ENCODE measurements around the gene MAPK8IP1.

MAPK8IP1 gene

GRCh38 chr11:45860764-45861510 is 24.5 kb upstream of the MAPK8IP1 start:
- no peak for DNase-seq

- no peak for DNase-seq
Observed at GRCh38 chr11:45864041-45864440, 21.4 kb upstream of the MAPK8IP1 start.

- no peak for DNase-seq
Observed at GRCh38 chr11:45869551-45869950, 15.9 kb upstream of the MAPK8IP1 start.

GRCh38 chr11:45870706-45871105 is 14.7 kb upstream of the MAPK8IP1 start:
- DNase-seq = no peak

DNA sequence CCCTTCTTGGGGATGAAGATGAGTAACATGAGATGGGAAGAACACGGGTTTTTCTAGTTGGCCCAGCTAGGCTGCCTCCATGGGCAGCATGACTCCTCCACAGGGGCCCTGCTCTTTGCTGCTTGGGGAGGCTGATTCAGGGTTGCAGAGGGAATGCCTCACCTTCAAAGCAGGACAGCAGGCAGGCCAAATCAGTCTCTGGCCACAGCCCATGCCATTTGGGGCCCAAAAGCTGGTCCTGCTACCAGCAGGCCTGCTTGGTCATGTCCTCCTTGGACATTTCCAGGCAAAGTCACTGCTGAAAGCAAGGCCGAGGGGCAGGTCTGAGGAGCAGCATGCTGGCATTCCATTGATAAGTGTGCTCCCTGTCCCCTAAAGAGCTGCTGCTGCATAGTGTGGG is 13.8 kb upstream of the MAPK8IP1 start:
- no peak for DNase-seq

DNA sequence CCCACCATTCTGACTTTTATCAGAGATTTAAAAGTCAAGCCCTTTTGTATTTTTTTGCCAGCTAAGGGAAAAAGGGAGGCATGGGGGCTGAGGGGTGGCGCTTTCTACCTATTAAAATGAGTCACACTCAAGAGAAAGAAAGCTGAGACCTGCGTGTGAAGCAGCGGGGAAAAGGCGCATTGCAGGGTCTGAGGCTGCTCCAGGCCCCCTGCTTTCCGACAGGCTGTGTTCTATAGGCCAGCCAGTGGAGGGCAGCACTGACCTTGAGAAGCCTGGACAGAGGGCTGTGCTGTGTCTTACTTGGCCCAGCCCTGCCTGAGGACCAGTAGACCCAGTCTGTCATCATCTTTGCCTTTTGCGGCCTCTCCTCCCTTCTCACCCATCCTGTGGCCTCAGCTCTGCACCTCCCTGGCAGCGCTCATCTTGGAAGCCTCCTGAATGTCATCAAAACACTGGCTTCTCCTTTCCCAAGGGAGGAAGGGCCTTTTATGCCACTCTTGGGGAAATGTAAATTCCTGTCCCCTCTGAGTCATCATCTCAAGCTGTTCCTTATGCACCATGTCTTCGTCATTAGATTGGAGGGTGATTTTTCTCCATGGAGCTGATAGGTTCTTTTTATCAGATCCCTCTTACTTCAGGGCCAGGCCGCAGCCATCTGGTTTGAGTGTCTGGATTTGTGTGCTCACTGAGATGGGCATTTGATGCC is 12.6 kb upstream of the MAPK8IP1 start:
- peak; percentile 75 for DNase-seq

DNA sequence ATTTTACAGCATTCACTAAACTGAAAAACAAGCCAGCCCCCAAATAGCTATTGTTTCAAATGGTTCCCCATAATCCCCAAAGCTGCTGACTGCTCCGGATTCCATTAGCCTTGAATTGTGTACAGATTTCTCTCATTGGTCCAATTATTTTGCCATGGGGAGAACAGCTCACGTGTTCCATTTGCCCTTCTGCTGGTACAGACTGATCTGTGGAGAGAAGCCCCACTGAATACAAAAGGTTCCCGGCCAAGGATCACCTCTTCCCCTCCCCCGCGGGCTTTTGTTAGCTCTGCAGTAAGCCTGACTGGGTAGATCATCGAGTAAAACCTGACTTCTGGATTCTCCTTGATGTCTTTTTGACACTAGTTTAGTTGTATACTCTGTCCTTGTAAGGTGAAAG is 9.1 kb upstream of the MAPK8IP1 start:
- no peak for DNase-seq

DNA sequence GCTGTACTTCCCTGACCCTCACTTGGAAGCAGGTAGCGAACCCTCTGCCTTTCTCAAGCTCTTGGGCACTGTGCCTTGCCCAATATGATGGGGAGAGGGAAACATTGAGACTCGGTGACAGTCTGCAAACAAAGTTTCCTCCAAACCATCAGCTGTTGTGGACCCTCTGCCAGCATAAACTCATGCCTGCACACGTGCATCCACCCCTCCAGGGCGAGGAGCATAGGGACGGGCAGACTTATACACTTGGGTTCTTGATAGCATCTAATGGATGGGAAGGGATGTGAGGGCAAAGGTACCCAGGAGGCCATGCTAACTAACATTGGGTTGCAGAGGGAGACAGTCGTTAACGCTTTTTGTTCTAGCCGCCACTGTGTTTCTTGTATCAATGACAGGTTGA is 8.2 kb upstream of the MAPK8IP1 start:
- no peak for DNase-seq

DNA sequence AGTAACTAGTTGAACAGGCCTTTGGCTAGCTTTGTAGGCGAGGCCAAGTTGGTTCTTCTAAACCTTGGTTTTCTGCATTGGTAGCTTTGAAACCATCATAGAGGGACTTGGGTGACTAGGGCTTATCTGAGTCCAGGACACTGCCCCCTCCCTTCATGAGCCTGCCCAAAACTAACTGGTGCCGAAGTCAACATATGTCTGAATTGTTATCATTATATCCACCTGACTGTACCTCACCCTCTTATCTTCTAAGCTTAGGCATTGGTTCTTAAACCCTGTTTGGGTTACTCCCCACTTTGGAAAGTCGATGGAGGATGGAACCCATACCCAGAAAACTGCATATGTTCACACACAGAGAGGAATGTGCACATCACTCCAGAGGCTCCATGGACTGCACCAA is 7.6 kb upstream of the MAPK8IP1 start:
- no peak for DNase-seq

GRCh38 chr11:45879803-45880686 is 5.4 kb upstream of the MAPK8IP1 start:
- DNase-seq = no peak

GRCh38 chr11:45880772-45881570 is 4.5 kb upstream of the MAPK8IP1 start:
- DNase-seq = no peak

DNA sequence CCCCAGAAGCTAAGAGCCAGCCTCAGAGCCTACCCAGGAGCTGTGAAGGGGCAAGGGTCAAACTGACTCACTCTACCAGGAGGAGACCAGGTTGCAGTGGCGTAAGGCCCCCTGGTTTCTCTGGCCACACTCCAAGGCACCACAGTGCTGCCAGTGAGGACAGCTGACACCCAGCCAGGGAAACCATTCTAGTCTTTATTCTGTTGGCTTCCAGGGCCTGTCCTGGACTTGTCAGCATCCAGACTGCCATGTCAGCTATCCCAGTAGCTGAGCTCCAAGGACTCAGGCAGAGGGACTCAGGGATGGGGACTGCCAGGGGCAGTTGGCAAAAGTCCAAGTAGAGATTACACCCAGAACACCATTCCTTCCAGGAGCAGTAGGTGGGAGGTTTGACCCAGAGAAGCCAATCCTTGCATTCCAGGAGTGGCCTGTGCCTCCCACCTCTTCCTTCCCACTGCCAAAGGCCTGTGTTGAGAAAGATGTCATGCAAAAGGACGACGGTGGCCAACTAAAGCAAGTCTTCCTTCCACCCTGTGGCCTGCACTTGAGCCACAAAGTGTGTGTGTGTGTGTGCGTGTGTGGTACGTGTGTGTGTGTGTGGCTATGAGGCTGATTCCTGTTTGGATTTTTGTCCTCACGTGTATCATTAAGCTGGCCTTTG is 3.6 kb upstream of the MAPK8IP1 start:
- DNase-seq = no peak

DNA sequence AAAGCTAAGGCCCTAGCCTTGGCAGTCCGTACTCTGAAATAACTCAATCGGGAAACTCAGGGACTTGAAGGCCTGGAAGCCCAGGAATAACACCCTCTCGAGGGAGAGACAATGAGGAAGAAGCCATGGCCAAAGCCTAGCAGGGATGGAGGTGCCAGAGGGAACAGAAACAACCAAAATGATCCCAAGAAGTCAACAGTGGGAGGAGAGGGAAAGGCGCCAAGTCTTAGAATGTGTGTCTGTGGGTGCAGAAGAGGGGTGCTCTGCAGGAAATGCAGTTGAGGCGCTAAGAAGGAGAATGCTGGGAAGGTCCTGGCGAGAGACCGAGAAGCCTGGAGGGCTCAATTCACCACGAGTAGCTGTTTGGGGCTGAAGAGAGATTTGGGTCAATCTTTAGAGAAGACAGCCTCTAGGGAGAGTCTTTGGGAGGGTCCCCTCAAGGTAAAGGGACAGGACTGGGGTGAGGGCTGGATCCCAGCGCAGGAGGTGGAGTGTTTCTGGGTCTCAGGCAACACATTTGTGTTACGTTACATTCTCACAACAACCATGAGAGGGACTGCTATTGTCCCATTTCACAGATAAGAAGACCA is 760 bp upstream of the MAPK8IP1 start:
- no peak for DNase-seq

DNA sequence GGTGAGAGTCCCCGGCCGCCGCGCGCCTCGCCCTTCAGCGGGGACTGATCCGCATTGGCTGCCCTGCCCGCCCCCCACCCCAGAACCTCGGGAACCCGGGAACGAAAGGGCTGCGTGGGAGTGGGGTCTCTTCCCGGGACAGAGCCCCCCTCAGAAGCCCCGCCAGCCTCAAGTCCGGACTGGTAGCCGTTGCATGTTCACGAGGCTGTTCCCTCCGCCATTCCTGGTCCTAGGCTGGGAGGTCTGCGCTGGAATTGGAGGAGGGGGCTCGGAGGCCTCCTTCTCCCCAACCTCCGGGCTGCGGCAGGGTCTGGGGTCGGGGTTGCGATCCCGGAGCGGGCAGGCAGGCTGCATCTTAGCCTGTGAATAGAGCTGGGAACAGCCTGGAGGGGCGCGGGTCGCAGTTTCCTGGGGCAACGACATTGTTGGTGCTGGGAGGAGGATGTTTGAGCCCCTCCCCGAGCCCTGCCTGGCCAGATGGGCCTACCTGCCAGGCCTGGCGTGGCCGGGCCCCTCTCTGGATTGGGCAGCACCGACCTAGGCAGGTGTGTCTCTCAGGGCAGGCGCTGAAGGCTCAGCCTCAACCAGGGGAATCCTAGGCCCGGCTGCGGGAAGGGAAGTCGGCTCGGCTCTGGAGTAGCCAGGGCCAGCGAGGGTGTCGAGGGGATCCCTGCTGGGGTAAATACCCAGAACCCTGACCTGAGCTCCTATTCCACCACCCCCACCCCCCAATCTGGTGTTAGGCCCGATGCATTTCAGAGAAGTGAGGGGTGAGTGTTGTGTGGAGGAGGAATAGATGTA is 670 bp downstream of the MAPK8IP1 start:
- DNase-seq = no peak

DNA sequence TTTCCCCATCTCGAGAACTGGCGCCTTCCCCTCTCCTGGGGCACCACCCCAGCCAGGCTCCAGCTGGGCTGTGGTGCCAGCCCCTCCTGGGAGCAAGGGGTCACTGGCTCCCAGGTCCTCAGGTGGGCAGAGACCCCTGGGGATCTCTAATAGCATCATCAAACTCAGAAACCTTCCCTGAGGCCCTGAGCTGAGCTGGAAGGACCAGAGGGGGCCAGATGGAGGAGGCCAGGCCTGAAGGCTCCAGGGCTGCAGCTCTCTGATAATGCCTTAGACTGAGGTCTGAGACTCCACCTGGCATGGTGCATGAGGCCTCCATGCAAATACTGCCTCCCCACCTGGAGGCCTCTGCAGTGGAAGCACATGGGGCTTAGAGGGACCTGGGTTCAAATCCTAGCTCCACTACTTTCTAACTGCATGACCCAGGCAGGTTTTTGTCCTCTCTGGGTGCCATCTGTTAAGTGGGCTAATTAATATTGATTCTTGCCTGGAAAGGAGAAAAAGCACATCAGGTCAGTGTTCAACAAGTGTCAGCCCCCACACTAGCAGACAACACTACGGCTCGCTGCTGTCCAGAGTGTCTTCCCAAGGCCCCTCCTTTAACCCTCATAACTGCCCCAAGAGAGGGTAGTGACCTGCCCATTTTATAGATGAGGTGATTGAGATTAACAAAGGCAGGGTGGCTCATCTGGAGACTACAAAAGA is 1.5 kb downstream of the MAPK8IP1 start:
- no peak for DNase-seq

DNA sequence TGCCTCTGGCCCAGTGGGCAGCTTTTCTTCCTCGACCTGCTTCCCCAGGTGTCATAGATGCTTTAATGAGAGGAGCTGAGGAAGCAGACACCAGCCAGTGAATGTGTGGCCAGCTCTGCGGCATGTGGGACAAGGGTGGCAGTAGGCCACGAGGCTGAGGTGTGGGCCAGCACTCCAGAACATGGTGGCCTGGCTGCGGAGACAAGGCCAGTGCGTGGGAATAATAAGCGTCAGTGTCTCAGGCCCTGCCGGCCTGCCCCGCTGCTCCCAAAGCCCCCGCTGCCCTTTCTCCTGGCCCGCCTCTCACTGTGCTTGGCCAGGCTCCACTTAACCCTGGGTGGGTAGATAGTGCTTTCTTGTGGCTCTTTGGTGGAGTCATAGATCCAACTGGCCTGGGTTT is 2.1 kb downstream of the MAPK8IP1 start:
- no peak for DNase-seq

DNA sequence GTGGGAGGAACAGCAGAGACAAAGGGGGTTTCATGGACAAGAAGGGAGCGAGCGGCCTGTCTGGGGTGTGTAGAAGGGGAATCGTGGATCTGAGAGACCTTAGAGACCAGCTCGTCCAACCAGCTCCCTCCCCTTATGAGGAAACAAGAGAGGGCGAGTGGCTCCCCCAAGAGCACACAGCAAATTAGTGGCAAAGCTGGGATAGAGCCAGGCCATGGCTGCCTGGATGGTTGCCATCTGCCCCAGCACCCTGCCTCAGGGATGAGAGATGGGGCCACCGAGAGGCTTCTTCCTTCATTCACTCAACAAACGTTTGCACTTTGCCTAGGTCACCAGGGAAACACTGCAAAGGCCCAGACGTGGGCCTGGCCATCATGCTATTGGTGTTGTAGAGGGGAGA is 4.1 kb downstream of the MAPK8IP1 start:
- DNase-seq = no peak

GRCh38 chr11:45889966-45890365 is 4.5 kb downstream of the MAPK8IP1 start:
- DNase-seq = no peak

- no peak for DNase-seq
Observed at GRCh38 chr11:45890886-45891550, 5.6 kb downstream of the MAPK8IP1 start.

- DNase-seq = no peak
Observed at GRCh38 chr11:45892856-45893255, 7.4 kb downstream of the MAPK8IP1 start.

All from hematopoietic multipotent progenitor cell treated with erythropoietin and hydrocortisone succinate and interleukin-3 and kit ligand, for 4 days (in vitro differentiated cells).